ENCODE measurements around the gene CTXND2.
"Not testable (repeated sequence)": the region's sequence is repeated elsewhere in the genome, so short reads cannot be mapped to it uniquely, and the experiment has no call there.

DNA sequence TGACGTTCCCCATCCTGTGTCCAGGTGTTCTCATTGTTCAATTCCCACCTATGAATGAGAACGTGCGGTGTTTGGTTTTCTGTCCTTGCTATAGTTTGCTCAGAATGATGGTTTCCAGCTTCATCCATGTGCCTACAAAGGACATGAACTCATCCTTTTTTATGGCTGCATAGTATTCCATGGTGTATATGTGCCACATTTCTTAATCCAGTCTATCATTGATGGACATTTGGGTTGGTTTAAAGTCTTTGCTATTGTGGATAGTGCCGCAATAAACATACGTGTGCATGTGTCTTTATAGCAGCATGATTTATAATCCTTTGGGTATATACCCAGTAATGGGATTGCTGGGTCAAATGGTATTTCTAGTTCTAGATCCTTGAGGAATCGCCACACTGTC, 41.8 kb downstream of the CTXND2 start:
- TF ChIP-seq, protein P1, sequence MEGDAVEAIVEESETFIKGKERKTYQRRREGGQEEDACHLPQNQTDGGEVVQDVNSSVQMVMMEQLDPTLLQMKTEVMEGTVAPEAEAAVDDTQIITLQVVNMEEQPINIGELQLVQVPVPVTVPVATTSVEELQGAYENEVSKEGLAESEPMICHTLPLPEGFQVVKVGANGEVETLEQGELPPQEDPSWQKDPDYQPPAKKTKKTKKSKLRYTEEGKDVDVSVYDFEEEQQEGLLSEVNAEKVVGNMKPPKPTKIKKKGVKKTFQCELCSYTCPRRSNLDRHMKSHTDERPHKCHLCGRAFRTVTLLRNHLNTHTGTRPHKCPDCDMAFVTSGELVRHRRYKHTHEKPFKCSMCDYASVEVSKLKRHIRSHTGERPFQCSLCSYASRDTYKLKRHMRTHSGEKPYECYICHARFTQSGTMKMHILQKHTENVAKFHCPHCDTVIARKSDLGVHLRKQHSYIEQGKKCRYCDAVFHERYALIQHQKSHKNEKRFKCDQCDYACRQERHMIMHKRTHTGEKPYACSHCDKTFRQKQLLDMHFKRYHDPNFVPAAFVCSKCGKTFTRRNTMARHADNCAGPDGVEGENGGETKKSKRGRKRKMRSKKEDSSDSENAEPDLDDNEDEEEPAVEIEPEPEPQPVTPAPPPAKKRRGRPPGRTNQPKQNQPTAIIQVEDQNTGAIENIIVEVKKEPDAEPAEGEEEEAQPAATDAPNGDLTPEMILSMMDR (IDR thresholded peaks at IDR 0.05; ENCODE audit: insufficient read depth, low read length): not testable (repeated sequence)
- TF ChIP-seq, protein P2, sequence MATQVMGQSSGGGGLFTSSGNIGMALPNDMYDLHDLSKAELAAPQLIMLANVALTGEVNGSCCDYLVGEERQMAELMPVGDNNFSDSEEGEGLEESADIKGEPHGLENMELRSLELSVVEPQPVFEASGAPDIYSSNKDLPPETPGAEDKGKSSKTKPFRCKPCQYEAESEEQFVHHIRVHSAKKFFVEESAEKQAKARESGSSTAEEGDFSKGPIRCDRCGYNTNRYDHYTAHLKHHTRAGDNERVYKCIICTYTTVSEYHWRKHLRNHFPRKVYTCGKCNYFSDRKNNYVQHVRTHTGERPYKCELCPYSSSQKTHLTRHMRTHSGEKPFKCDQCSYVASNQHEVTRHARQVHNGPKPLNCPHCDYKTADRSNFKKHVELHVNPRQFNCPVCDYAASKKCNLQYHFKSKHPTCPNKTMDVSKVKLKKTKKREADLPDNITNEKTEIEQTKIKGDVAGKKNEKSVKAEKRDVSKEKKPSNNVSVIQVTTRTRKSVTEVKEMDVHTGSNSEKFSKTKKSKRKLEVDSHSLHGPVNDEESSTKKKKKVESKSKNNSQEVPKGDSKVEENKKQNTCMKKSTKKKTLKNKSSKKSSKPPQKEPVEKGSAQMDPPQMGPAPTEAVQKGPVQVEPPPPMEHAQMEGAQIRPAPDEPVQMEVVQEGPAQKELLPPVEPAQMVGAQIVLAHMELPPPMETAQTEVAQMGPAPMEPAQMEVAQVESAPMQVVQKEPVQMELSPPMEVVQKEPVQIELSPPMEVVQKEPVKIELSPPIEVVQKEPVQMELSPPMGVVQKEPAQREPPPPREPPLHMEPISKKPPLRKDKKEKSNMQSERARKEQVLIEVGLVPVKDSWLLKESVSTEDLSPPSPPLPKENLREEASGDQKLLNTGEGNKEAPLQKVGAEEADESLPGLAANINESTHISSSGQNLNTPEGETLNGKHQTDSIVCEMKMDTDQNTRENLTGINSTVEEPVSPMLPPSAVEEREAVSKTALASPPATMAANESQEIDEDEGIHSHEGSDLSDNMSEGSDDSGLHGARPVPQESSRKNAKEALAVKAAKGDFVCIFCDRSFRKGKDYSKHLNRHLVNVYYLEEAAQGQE (IDR thresholded peaks at IDR 0.05; ENCODE audit: insufficient replicate concordance, low read depth): not testable (repeated sequence)
